ENCODE measurements around the gene CYTH3.

The CYTH3 gene

DNA sequence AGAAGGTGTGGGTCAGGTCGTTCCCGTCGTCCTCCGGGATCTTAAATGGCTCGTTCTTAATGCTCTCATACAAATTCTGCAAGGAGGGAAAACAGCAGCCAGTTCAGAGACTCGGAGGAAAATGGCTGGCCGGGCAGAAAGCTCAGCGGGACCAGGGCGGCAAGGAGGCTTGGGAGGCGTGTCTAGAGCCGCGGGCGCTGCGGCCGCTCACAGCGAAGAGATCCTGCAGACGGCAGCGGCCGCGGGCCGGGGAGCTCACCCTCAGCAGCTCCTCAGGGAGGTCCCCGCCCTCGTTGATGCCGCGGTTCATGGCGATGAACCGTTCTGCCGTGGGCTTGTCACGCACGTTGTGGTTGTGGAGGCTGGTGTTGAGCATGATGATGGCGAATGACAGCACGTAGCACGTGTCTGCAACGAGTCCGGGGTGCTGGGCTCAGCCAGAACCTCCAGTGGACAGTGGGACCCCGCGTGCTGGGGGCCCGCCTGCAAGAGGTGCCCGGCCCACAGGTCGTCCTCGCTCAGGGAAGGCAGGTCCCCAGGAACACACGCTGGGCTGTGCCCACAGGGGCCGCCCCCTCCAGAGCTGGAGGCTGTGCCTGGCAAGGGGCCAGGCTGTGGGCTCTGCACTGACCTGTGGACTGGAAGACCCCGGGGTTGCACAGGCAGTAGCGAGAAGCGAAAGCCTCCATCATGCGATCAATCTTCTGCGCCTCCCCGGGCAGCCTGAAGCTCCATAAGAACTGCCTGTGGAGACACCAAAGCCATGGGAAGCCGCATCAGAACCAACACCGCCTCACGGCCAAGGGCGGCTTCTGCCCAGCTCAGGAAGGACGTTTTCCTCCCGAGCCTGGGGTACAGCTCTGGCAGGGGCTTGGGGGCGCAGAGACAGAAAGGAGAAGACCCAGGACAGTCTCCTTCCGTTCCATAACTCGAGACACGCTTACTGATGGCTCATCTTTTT, 101.6 kb downstream of the CYTH3 start:
- Histone ChIP-seq H3K27me3 (ENCODE audit: insufficient read depth, poor library complexity, severe bottlenecking) (no peaks in the 10 kb centered on the region), H3K27ac (replicated peaks) (no peak overlapping the region), H3K4me3 (replicated peaks; ENCODE audit: insufficient read depth, low read length) (no peak overlapping the region)
- TF ChIP-seq, protein P1, sequence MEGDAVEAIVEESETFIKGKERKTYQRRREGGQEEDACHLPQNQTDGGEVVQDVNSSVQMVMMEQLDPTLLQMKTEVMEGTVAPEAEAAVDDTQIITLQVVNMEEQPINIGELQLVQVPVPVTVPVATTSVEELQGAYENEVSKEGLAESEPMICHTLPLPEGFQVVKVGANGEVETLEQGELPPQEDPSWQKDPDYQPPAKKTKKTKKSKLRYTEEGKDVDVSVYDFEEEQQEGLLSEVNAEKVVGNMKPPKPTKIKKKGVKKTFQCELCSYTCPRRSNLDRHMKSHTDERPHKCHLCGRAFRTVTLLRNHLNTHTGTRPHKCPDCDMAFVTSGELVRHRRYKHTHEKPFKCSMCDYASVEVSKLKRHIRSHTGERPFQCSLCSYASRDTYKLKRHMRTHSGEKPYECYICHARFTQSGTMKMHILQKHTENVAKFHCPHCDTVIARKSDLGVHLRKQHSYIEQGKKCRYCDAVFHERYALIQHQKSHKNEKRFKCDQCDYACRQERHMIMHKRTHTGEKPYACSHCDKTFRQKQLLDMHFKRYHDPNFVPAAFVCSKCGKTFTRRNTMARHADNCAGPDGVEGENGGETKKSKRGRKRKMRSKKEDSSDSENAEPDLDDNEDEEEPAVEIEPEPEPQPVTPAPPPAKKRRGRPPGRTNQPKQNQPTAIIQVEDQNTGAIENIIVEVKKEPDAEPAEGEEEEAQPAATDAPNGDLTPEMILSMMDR (IDR thresholded peaks at IDR 0.05; ENCODE audit: insufficient read depth, low read length) = no peak
- TF ChIP-seq, protein P2, sequence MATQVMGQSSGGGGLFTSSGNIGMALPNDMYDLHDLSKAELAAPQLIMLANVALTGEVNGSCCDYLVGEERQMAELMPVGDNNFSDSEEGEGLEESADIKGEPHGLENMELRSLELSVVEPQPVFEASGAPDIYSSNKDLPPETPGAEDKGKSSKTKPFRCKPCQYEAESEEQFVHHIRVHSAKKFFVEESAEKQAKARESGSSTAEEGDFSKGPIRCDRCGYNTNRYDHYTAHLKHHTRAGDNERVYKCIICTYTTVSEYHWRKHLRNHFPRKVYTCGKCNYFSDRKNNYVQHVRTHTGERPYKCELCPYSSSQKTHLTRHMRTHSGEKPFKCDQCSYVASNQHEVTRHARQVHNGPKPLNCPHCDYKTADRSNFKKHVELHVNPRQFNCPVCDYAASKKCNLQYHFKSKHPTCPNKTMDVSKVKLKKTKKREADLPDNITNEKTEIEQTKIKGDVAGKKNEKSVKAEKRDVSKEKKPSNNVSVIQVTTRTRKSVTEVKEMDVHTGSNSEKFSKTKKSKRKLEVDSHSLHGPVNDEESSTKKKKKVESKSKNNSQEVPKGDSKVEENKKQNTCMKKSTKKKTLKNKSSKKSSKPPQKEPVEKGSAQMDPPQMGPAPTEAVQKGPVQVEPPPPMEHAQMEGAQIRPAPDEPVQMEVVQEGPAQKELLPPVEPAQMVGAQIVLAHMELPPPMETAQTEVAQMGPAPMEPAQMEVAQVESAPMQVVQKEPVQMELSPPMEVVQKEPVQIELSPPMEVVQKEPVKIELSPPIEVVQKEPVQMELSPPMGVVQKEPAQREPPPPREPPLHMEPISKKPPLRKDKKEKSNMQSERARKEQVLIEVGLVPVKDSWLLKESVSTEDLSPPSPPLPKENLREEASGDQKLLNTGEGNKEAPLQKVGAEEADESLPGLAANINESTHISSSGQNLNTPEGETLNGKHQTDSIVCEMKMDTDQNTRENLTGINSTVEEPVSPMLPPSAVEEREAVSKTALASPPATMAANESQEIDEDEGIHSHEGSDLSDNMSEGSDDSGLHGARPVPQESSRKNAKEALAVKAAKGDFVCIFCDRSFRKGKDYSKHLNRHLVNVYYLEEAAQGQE (IDR thresholded peaks at IDR 0.05; ENCODE audit: insufficient replicate concordance, low read depth) = no peak
- TF ChIP-seq POLR2AphosphoS5 (IDR thresholded peaks at IDR 0.05; ENCODE audit: low read depth) (no peak), GABPA (IDR thresholded peaks at IDR 0.05; ENCODE audit: low read depth) (no peak), SPI1 (IDR thresholded peaks at IDR 0.05; ENCODE audit: borderline replicate concordance, low read depth) (no peak)
- no peak for DNase-seq (ENCODE audit: low read depth in 1 of 2, low spot score in 1 of 2)

DNA sequence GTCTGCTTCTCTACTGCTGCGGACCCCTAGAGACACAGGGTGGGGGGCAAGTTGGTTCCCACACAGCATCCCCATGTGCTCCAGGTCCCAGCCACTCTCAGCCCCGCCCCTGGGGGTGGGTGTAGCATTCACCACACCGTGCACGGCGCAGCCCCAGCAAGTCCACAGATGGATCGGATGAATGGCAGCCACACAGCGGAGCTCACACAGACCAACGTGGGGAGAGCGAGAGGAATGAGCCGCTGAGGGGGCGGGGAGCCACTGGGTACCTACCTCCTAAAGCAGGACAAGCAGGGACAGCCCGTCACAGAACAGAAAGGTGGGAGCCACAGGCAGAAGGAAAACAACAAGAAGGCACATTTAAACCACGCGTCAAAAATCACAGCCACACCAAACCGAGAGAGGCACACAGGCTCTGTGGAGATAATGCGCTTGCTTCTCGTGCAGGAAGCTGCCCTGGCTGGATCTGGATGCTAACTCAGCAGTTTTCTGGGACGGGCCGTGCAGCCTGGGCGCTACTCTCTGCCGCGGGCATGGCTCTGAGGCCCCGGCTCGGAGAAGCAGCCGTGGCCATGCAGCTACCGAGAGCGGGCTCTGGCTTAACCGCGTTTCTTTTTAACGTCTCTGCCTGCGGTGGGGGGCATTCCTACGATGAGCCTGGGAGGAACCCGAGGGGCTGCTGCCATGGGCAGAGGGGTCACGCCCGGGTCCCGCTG, 102.5 kb downstream of the CYTH3 start:
- no peak for DNase-seq (ENCODE audit: low read depth in 1 of 2, low spot score in 1 of 2)
- Histone ChIP-seq H3K4me3 (replicated peaks; ENCODE audit: insufficient read depth, low read length) (no peak overlapping the region), H3K27me3 (ENCODE audit: insufficient read depth, poor library complexity, severe bottlenecking) (no peaks in the 10 kb centered on the region), H3K27ac (replicated peaks) (no peak overlapping the region)
- TF ChIP-seq, protein P2 (IDR thresholded peaks at IDR 0.05; ENCODE audit: insufficient replicate concordance, low read depth) = no peak
- no peak for TF ChIP-seq GABPA (IDR thresholded peaks at IDR 0.05; ENCODE audit: low read depth)
- TF ChIP-seq POLR2AphosphoS5 (IDR thresholded peaks at IDR 0.05; ENCODE audit: low read depth) = no peak
- TF ChIP-seq SPI1 (IDR thresholded peaks at IDR 0.05; ENCODE audit: borderline replicate concordance, low read depth) = no peak
- TF ChIP-seq, protein P1 (IDR thresholded peaks at IDR 0.05; ENCODE audit: insufficient read depth, low read length) = no peak

DNA sequence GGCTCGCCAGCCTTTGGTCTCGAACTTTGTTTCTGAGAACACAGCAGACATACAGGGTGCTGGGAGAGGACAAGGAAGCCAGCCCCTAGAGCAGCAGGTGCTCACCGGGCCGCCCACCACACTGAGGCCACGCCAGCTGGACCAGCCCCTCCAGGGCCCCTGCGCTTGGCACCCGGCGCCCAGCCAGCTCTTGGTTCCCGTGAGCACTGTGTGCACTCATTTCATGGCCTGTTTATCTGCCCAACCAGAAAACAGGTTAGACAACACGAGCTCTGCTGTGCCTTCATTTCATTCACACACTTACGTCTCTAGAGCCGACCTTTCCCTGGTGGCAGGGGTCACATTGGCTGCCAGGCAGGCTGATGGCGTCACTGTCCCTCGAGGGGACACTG, 104.0 kb downstream of the CYTH3 start:
- H3K27me3 ChIP-seq (ENCODE audit: insufficient read depth, poor library complexity, severe bottlenecking) = no peaks in the 10 kb centered on the region
- TF ChIP-seq, protein P2 (IDR thresholded peaks at IDR 0.05; ENCODE audit: insufficient replicate concordance, low read depth) = no peak
- TF ChIP-seq POLR2AphosphoS5 (IDR thresholded peaks at IDR 0.05; ENCODE audit: low read depth) = no peak
- no peak for TF ChIP-seq SPI1 (IDR thresholded peaks at IDR 0.05; ENCODE audit: borderline replicate concordance, low read depth)
- TF ChIP-seq, protein P1 (IDR thresholded peaks at IDR 0.05; ENCODE audit: insufficient read depth, low read length) = no peak
- TF ChIP-seq GABPA (IDR thresholded peaks at IDR 0.05; ENCODE audit: low read depth) = no peak
- no peak for DNase-seq (ENCODE audit: low read depth in 1 of 2, low spot score in 1 of 2)
- H3K4me3 ChIP-seq (replicated peaks; ENCODE audit: insufficient read depth, low read length) = no peak overlapping the region
- H3K27ac ChIP-seq (replicated peaks) = no peak overlapping the region

Measured in HL-60 (cell line).